Fibroblast of lung (primary cell): ENCODE data around the gene AHCYL1. TPM values are rescaled to one million over a fixed set of nuclear protein-coding genes. Genes with fewer than 3 reads are reported as not detected.

Experiments
- polyA plus RNA-seq, 2 donors: library from polyadenylated mRNA; depleted of rRNA in 1 of 2; stranded (reverse) in 1 of 2; unstranded in 1 of 2; fragments of >200 nt; gene quantifications; 2 replicates each; pipeline ENCODE4 v1.2.1, GENCODE V29; 2011 to 2012; ENCODE audit warnings: missing spikeins in 1 of 2
- total RNA-seq: library from RNA; depleted of rRNA; stranded (reverse); fragments of >200 nt; gene quantifications from 2 replicates; pipeline ENCODE4 v1.2.1, GENCODE V29; 2014

AHCYL1 gene
- total and polyA plus RNA-seq, 2 donors (not counting 1 experiment from before 2014, with no cell fraction given) = 70.5 to 83.3 TPM

Other genes with a start within 250 kb of the AHCYL1 start
- gene GSTM3, start 243.7 kb upstream of the AHCYL1 start, total RNA-seq = 37.0 and 51.4 TPM in 2 replicates
- 90.0 and 207 TPM in 2 replicates for gene GSTM3, start 243.7 kb upstream of the AHCYL1 start, polyA plus RNA-seq
- not detected in 2 replicates for gene EPS8L3, start 220.8 kb upstream of the AHCYL1 start, total RNA-seq
- gene EPS8L3, start 220.8 kb upstream of the AHCYL1 start, polyA plus RNA-seq = not detected in 2 replicates
- gene CSF1, start 73.9 kb upstream of the AHCYL1 start, total RNA-seq = 29.0 and 48.9 TPM in 2 replicates
- 28.6 and 40.4 TPM in 2 replicates for gene CSF1, start 73.9 kb upstream of the AHCYL1 start, polyA plus RNA-seq
- gene STRIP1, start 49.9 kb downstream of the AHCYL1 start, total RNA-seq = 41.9 and 43.8 TPM in 2 replicates
- 17.2 and 27.0 TPM in 2 replicates for gene STRIP1, start 49.9 kb downstream of the AHCYL1 start, polyA plus RNA-seq
- gene ALX3, start 85.9 kb downstream of the AHCYL1 start, total RNA-seq = not detected in 2 replicates
- not detected in 2 replicates for gene ALX3, start 85.9 kb downstream of the AHCYL1 start, polyA plus RNA-seq
- gene UBL4B, start 127.7 kb downstream of the AHCYL1 start, total RNA-seq = under 0.01 TPM in 1 of 2 replicates, not detected in the other
- not detected in 2 replicates for gene UBL4B, start 127.7 kb downstream of the AHCYL1 start, polyA plus RNA-seq
- gene SLC6A17, start 165.7 kb downstream of the AHCYL1 start, total RNA-seq = under 0.01 TPM in 1 of 2 replicates, not detected in the other
- gene SLC6A17, start 165.7 kb downstream of the AHCYL1 start, polyA plus RNA-seq = 0.09 and 0.14 TPM in 2 replicates
- 0.51 and 0.66 TPM in 2 replicates for gene KCNC4, start 225.5 kb downstream of the AHCYL1 start, total RNA-seq
- gene KCNC4, start 225.5 kb downstream of the AHCYL1 start, polyA plus RNA-seq = 0.76 and 1.6 TPM in 2 replicates